ENCODE results near the gene PAXIP1. TPM values are rescaled to one million over a fixed set of nuclear protein-coding genes. Genes with fewer than 3 reads are reported as not detected.
A peak's percentile ranks its signal among the peaks of the same experiment; 100 is the strongest.

PAXIP1 gene
- polyA plus RNA-seq, 6 donors from 2014 or later, result 1.4 to 2.7 (median 2.0) TPM

GRCh38 chr7:154912871-154913637 lies 89.9 kb downstream of the PAXIP1 start:
- DNase-seq, result no peak
- H3K27me3 Mint-ChIP-seq, result peaks cover 29 to 69% (median 59%) of the 10 kb centered on the region in 3 donors

DNA sequence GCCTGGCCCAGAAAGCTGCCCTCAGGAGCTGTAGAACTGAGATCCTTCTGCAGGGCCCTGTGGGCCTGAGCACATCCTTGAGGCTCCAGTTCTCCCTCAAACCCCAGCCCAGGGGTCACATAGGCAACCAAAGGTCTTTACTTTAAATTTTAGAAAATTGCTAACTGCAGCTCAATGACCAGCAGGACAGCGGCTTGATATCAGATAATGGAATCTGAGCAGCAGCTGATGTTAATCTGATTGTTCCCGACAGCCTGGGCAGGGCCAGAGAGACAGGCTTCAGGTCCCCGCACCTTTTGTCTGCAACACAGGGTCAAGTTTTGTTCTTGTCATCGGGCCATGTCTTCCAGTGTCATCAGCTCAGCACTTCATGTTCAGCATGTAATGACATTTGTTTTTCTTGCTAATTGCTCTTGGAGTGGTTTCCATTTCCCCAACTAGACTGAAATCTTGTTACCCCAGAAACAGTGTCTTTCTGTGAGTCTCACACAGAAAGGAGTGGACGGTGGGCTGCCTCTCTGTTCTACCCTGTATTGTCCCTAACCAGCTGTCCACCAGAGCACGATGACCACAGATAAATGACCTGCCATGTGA lies 91.0 kb downstream of the PAXIP1 start:
- DNase-seq (no peak), ATAC-seq (ENCODE audit: low read depth in 2 of 2) (no peak)
- peaks cover 2 to 11% (median 6%) of the 10 kb centered on the region in 7 donors for H3K9me3 Mint-ChIP-seq
- peaks cover 32 to 63% (median 59%) of the 10 kb centered on the region in 3 donors for H3K27me3 Mint-ChIP-seq
- H3K4me3 Mint-ChIP-seq, result peak overlapping the region in 1 of 8 donors; percentile 34
- peaks cover 4 to 11% of the 10 kb centered on the region in 2 donors for H3K36me3 Mint-ChIP-seq
- H3K4me1 Mint-ChIP-seq, result peaks cover 4 to 9% (median 5%) of the 10 kb centered on the region in 3 donors
- no peak overlapping the region for H3K27ac Mint-ChIP-seq

More at GRCh38 chr7:154912871-154913637, 89.9 kb downstream of the PAXIP1 start:
- peaks cover 4 to 11% of the 10 kb centered on the region in 2 donors for H3K36me3 Mint-ChIP-seq
- H3K4me1 Mint-ChIP-seq, result peaks cover 4 to 9% (median 5%) of the 10 kb centered on the region in 3 donors
- H3K4me3 Mint-ChIP-seq, result peak overlapping the region in 5 of 8 donors; percentile 18 to 78 (median 47)
- no peak overlapping the region for H3K27ac Mint-ChIP-seq
- peaks cover 2 to 11% (median 6%) of the 10 kb centered on the region in 7 donors for H3K9me3 Mint-ChIP-seq
- no peak for ATAC-seq (ENCODE audit: low read depth in 2 of 2)

DNA sequence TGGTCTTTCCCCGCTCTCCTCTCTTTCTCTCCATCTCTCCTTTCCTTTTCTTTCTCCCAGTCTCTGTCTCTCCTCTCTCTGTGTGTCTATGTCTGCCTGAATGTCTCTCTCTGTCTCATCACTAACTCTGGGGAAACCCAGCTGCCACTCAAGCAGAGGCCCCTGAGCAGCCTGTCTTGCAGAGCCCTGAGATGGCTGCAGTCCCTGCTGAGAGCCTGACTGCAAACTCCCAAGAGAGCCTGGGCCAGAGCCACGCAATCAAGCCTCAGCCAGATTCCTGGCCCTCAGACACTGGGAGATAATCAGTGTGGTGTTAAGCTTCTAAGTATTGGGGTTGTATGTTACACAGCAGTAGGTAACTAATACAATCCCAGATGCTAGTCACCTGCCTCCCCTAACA lies 91.5 kb downstream of the PAXIP1 start:
- peaks cover 4 to 9% (median 5%) of the 10 kb centered on the region in 3 donors for H3K4me1 Mint-ChIP-seq
- ATAC-seq (ENCODE audit: low read depth in 2 of 2) (no peak), DNase-seq (no peak)
- H3K9me3 Mint-ChIP-seq, result peaks cover 2 to 11% (median 6%) of the 10 kb centered on the region in 7 donors
- H3K27me3 Mint-ChIP-seq, result peaks cover 32 to 58% (median 58%) of the 10 kb centered on the region in 3 donors
- peaks cover 4 to 11% of the 10 kb centered on the region in 2 donors for H3K36me3 Mint-ChIP-seq
- H3K4me3 Mint-ChIP-seq, result no peak overlapping the region
- peak overlapping the region in 1 of 6 donors; percentile 83 for H3K27ac Mint-ChIP-seq

DNA sequence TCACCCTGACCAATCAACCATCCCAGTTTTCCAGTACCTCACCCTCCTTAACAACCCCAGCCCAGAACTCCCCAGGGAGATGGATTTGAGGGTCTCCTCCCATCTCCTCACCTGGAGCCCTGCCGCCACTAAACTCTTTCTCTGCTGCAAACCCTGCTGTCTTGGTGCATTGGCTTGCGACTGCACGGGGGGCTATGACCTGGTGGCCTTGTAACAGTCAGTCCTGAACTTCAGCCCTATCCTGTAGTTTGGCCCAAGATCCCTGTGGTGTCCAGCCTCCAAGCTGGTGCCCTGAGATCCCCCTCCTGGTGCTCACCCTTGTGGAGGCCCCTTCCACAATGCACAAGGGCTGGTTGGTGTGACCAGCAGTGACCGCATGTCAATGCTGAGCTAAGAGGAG lies 91.9 kb downstream of the PAXIP1 start:
- no peak for ATAC-seq (ENCODE audit: low read depth in 2 of 2)
- no peak overlapping the region for H3K27ac Mint-ChIP-seq
- peaks cover 31 to 54% (median 54%) of the 10 kb centered on the region in 3 donors for H3K27me3 Mint-ChIP-seq
- H3K4me3 Mint-ChIP-seq, result no peak overlapping the region
- H3K36me3 Mint-ChIP-seq, result peaks cover 4 to 11% of the 10 kb centered on the region in 2 donors
- peaks cover 4 to 9% (median 5%) of the 10 kb centered on the region in 3 donors for H3K4me1 Mint-ChIP-seq
- peaks cover 2 to 11% (median 6%) of the 10 kb centered on the region in 7 donors for H3K9me3 Mint-ChIP-seq
- DNase-seq, result no peak

GRCh38 chr7:154910125-154910524 lies 92.8 kb downstream of the PAXIP1 start:
- H3K4me1 Mint-ChIP-seq, result peaks cover 5 to 9% (median 5%) of the 10 kb centered on the region in 3 donors
- no peak overlapping the region for H3K27ac Mint-ChIP-seq
- peaks cover 2 to 11% (median 6%) of the 10 kb centered on the region in 7 donors for H3K9me3 Mint-ChIP-seq
- no peak overlapping the region for H3K4me3 Mint-ChIP-seq
- no peak for ATAC-seq (ENCODE audit: low read depth in 2 of 2)
- peaks cover 23 to 53% (median 52%) of the 10 kb centered on the region in 3 donors for H3K27me3 Mint-ChIP-seq
- H3K36me3 Mint-ChIP-seq, result peaks cover 4 to 11% of the 10 kb centered on the region in 2 donors
- DNase-seq, result no peak

- Mint-ChIP-seq H3K4me3 (no peak overlapping the region), H3K36me3 (peaks cover 4 to 11% of the 10 kb centered on the region in 2 donors), H3K27ac (peak overlapping the region in 1 of 6 donors; percentile 39), H3K4me1 (peaks cover 5 to 6% (median 5%) of the 10 kb centered on the region in 3 donors), H3K27me3 (peaks cover 23 to 53% (median 48%) of the 10 kb centered on the region in 3 donors), H3K9me3 (peaks cover 2 to 11% (median 6%) of the 10 kb centered on the region in 7 donors)
- ATAC-seq (ENCODE audit: low read depth in 2 of 2) (no peak), DNase-seq (no peak)
Observed at GRCh38 chr7:154909241-154910105, 93.5 kb downstream of the PAXIP1 start.

GRCh38 chr7:154907651-154908620 lies 95.0 kb downstream of the PAXIP1 start:
- H3K27me3 Mint-ChIP-seq, result peaks cover 17 to 49% (median 40%) of the 10 kb centered on the region in 3 donors
- peaks cover 2 to 11% (median 6%) of the 10 kb centered on the region in 7 donors for H3K9me3 Mint-ChIP-seq
- H3K4me1 Mint-ChIP-seq, result peaks cover 0 to 1% (median 0%) of the 10 kb centered on the region in 3 donors
- H3K4me3 Mint-ChIP-seq, result peak overlapping the region in 2 of 8 donors; percentile 18 to 62
- no peak overlapping the region for H3K27ac Mint-ChIP-seq
- peaks cover 0 to 11% of the 10 kb centered on the region in 2 donors for H3K36me3 Mint-ChIP-seq
- ATAC-seq (ENCODE audit: low read depth in 2 of 2) (no peak), DNase-seq (no peak)

- ATAC-seq (ENCODE audit: low read depth in 2 of 2), result no peak
Observed at GRCh38 chr7:154906736-154907355, 96.1 kb downstream of the PAXIP1 start.

GRCh38 chr7:154906201-154906600 lies 96.7 kb downstream of the PAXIP1 start:
- no peak for ATAC-seq (ENCODE audit: low read depth in 2 of 2)
- H3K27ac Mint-ChIP-seq, result no peak overlapping the region
- H3K9me3 Mint-ChIP-seq, result peaks cover under 1 to 7% (median 4%) of the 10 kb centered on the region in 7 donors
- H3K4me3 Mint-ChIP-seq, result no peak overlapping the region
- no peak for DNase-seq
- H3K27me3 Mint-ChIP-seq, result peaks cover 13 to 45% (median 29%) of the 10 kb centered on the region in 3 donors
- H3K36me3 Mint-ChIP-seq, result peaks cover 0 to 6% of the 10 kb centered on the region in 2 donors
- peaks cover 0 to 1% (median 0%) of the 10 kb centered on the region in 3 donors for H3K4me1 Mint-ChIP-seq

More at GRCh38 chr7:154906736-154907355, 96.1 kb downstream of the PAXIP1 start:
- H3K36me3 Mint-ChIP-seq, result peaks cover 0 to 11% of the 10 kb centered on the region in 2 donors
- DNase-seq, result no peak
- peaks cover 13 to 49% (median 34%) of the 10 kb centered on the region in 3 donors for H3K27me3 Mint-ChIP-seq
- H3K9me3 Mint-ChIP-seq, result peaks cover 2 to 11% (median 6%) of the 10 kb centered on the region in 7 donors
- H3K4me1 Mint-ChIP-seq, result peaks cover 0 to 1% (median 0%) of the 10 kb centered on the region in 3 donors
- no peak overlapping the region for H3K27ac Mint-ChIP-seq
- no peak overlapping the region for H3K4me3 Mint-ChIP-seq

DNA sequence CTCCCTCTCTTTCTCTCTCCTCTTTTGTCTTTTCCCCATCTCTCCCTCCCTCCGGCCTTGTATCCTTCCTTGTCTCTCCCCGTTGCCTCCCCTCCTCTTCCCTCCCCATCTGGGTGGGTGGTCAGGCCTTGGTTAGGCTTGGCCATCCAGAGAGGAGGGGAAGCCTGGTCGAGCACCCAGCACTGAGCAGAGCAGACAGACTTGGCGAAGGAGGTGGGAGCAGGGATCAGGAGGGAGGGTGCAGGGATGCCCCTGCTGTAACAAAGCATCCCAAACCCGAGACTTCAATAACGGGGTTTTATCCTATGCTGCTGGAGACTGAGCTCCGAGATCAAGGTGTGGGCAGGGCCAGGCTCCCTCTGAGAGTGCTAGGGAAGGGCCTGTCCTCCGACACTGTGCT lies 97.3 kb downstream of the PAXIP1 start:
- Mint-ChIP-seq H3K9me3 (peaks cover 0 to 1% (median 0%) of the 10 kb centered on the region in 7 donors), H3K36me3 (no peaks in the 10 kb centered on the region), H3K27ac (no peak overlapping the region), H3K4me3 (no peak overlapping the region), H3K4me1 (peaks cover 0 to 1% (median 0%) of the 10 kb centered on the region in 3 donors), H3K27me3 (peaks cover 11 to 39% (median 23%) of the 10 kb centered on the region in 3 donors)
- no peak for DNase-seq
- ATAC-seq (ENCODE audit: low read depth in 2 of 2), result no peak

GRCh38 chr7:154905146-154905545 lies 97.8 kb downstream of the PAXIP1 start:
- Mint-ChIP-seq H3K9me3 (no peaks in the 10 kb centered on the region), H3K27ac (no peak overlapping the region), H3K36me3 (no peaks in the 10 kb centered on the region), H3K4me1 (peaks cover 0 to 1% (median 0%) of the 10 kb centered on the region in 3 donors), H3K4me3 (no peak overlapping the region), H3K27me3 (peaks cover 9 to 35% (median 22%) of the 10 kb centered on the region in 3 donors)
- DNase-seq (no peak), ATAC-seq (ENCODE audit: low read depth in 2 of 2) (no peak)
